GM23338 (cell line): ENCODE results near the gene YIPF2. TPM values are rescaled to one million over a fixed set of nuclear protein-coding genes. Genes with fewer than 3 reads are reported as not detected.

Experiments used
- ATAC-seq: fragments of 200-7000 bp; cut with Tn5 transposase; 3 replicates; pipeline ENCODE4 v1.9.1; 2020
- DNase-seq: peaks from one replicate; pipeline ENCODE4 v3.0.0-alpha.2; 2015; ENCODE audit warnings: low spot score
- H2AFZ ChIP-seq: fragments of 200-600 bp; sonication (generic); 2 replicates; pipeline ENCODE4 v1.8.0; 2016; ENCODE audit warnings: antibody characterized with exemption, mild to moderate bottlenecking, moderate library complexity
- H3F3A ChIP-seq: fragments of 200-600 bp; sonication (generic); replicated peaks from 2 replicates; pipeline ENCODE4 v1.8.0; 2017; ENCODE audit warnings: antibody characterized with exemption, mixed run types, low read depth
- H3K27ac ChIP-seq: fragments of 200-600 bp; sonication (generic); 2 replicates; pipeline ENCODE4 v1.6.1; 2016; ENCODE audit warnings: low read depth
- H3K27me3 ChIP-seq: fragments of 200-600 bp; sonication (generic); 2 replicates; pipeline ENCODE4 v1.8.0; 2016; ENCODE audit warnings: mild to moderate bottlenecking, mixed run types, moderate library complexity; ENCODE audit not compliant: insufficient read depth
- H3K36me3 ChIP-seq: fragments of 200-600 bp; sonication (generic); 2 replicates; pipeline ENCODE4 v1.8.0; 2016; ENCODE audit warnings: mild to moderate bottlenecking; ENCODE audit not compliant: insufficient read depth
- H3K4me1 ChIP-seq: fragments of 200-600 bp; sonication (generic); 2 replicates; pipeline ENCODE4 v1.8.0; 2016; ENCODE audit warnings: mild to moderate bottlenecking, moderate library complexity; ENCODE audit not compliant: insufficient read depth
- H3K4me2 ChIP-seq: fragments of 200-600 bp; sonication (generic); 2 replicates; pipeline ENCODE4 v1.7.1; 2017; ENCODE audit warnings: mixed run types
- H3K4me3 ChIP-seq: fragments of 200-600 bp; sonication (generic); 2 replicates; pipeline ENCODE4 v1.6.1; 2016; ENCODE audit warnings: mixed run types
- H3K79me2 ChIP-seq: fragments of 200-600 bp; sonication (generic); replicated peaks from 2 replicates; pipeline ENCODE4 v1.8.0; 2017; ENCODE audit warnings: mild to moderate bottlenecking; ENCODE audit not compliant: insufficient read depth
- H3K9me2 ChIP-seq: fragments of 200-600 bp; sonication (generic); 2 replicates; pipeline ENCODE4 v1.8.0; 2017; ENCODE audit not compliant: insufficient read depth
- H4K20me1 ChIP-seq: fragments of 200-600 bp; sonication (generic); replicated peaks from 2 replicates; pipeline ENCODE4 v1.8.0; 2017; ENCODE audit warnings: mild to moderate bottlenecking; ENCODE audit not compliant: insufficient read depth
- H3K27ac Mint-ChIP-seq: 2 replicates; pipeline ENCODE4 v1.8.0; 2020; ENCODE audit warnings: inconsistent platforms, mild to moderate bottlenecking, moderate library complexity, mixed read lengths
- H3K27me3 Mint-ChIP-seq: 3 replicates; pipeline ENCODE4 v1.8.0; 2022; ENCODE audit warnings: low read depth, mild to moderate bottlenecking, moderate library complexity, mixed read lengths, inconsistent platforms; ENCODE audit not compliant: insufficient read depth, poor library complexity
- H3K36me3 Mint-ChIP-seq: 3 replicates; pipeline ENCODE4 v1.8.0; 2021; ENCODE audit warnings: low read depth, mild to moderate bottlenecking, inconsistent platforms, moderate library complexity, mixed read lengths
- H3K4me1 Mint-ChIP-seq: 3 replicates; pipeline ENCODE4 v1.8.0; 2020; ENCODE audit warnings: mild to moderate bottlenecking, inconsistent platforms, mixed read lengths
- H3K4me3 Mint-ChIP-seq: 3 replicates; pipeline ENCODE4 v1.8.0; 2021; ENCODE audit warnings: moderate library complexity, mild to moderate bottlenecking, inconsistent platforms, mixed read lengths
- H3K9me3 Mint-ChIP-seq: 3 replicates; pipeline ENCODE4 v1.8.0; 2020; ENCODE audit warnings: moderate library complexity, mild to moderate bottlenecking, inconsistent platforms, mixed read lengths
- CREB1 ChIP-seq: fragments of 250-450 bp; sonication (Bioruptor Pico); IDR thresholded peaks from 2 replicates; pipeline ENCODE4 v1.5.0; 2020; ENCODE audit warnings: low read depth, mild to moderate bottlenecking, moderate library complexity
- EZH2phosphoT487 ChIP-seq: fragments of 200-600 bp; sonication (generic); IDR thresholded peaks from one replicate; pipeline ENCODE4 v1.8.1; 2018; ENCODE audit warnings: antibody characterized with exemption; ENCODE audit not compliant: unreplicated experiment
- JUNB ChIP-seq: IDR thresholded peaks from one replicate; pipeline ENCODE4 v1.6.1; 2016; ENCODE audit warnings: antibody characterized with exemption; ENCODE audit not compliant: unreplicated experiment
- NANOG ChIP-seq: IDR thresholded peaks from 2 replicates; pipeline ENCODE4 v1.6.1; 2016; ENCODE audit warnings: antibody characterized with exemption, borderline replicate concordance
- STAT1 ChIP-seq: IDR thresholded peaks from one replicate; pipeline ENCODE4 v1.6.1; 2016; ENCODE audit warnings: antibody characterized with exemption; ENCODE audit not compliant: unreplicated experiment
- ZNF114 ChIP-seq: fragments of 250-450 bp; sonication (Bioruptor Pico); IDR thresholded peaks from 2 replicates; pipeline ENCODE4 v1.5.0; 2020; ENCODE audit warnings: mild to moderate bottlenecking, moderate library complexity
- ZNF331 ChIP-seq: fragments of 250-450 bp; sonication (Bioruptor Pico); IDR thresholded peaks from 2 replicates; pipeline ENCODE4 v1.5.0; 2020; ENCODE audit warnings: low read depth, mild to moderate bottlenecking, moderate library complexity
- polyA plus RNA-seq: library from polyadenylated mRNA; unstranded; fragments of >200 nt; fragmentation: Nextera tagmentation; extraction: Ambion mirVana; gene quantifications from 2 replicates; pipeline ENCODE4 v1.2.1, GENCODE V29; 2016
- total RNA-seq: library from RNA; depleted of rRNA; stranded (reverse); fragments of >200 nt; shearing (Covaris generic); gene quantifications from 2 replicates; pipeline ENCODE4 v1.2.3, GENCODE V29; 2014
- TF ChIP-seq, protein P1 (sequence below): IDR thresholded peaks from one replicate; pipeline ENCODE4 v1.6.1; 2018; ENCODE audit warnings: antibody characterized with exemption; ENCODE audit not compliant: unreplicated experiment
- TF ChIP-seq, protein P2 (sequence below): fragments of 250-450 bp; sonication (Bioruptor Pico); IDR thresholded peaks from 2 replicates; pipeline ENCODE4 v1.5.0; 2020; ENCODE audit warnings: mild to moderate bottlenecking, moderate library complexity
- TF ChIP-seq, protein P3 (sequence below), 2 experiments: fragments of 200-600 bp in 1 of 2; sonication (generic) in 1 of 2; conservative IDR thresholded peaks; 2 replicates each; pipeline versions ENCODE4 v1.5.1 to v1.6.1; 2016 to 2017; ENCODE audit warnings: antibody characterized with exemption in 2 of 2, low read depth in 2 of 2, mild to moderate bottlenecking in 2 of 2, moderate library complexity in 1 of 2
- TF ChIP-seq, protein P4 (sequence below): IDR thresholded peaks from 2 replicates; pipeline ENCODE4 v1.6.1; 2016; ENCODE audit warnings: antibody characterized with exemption

The YIPF2 gene
- total and polyA plus RNA-seq, 2 experiments from 2014 or later = 36.3 to 63.7 TPM

DNA sequence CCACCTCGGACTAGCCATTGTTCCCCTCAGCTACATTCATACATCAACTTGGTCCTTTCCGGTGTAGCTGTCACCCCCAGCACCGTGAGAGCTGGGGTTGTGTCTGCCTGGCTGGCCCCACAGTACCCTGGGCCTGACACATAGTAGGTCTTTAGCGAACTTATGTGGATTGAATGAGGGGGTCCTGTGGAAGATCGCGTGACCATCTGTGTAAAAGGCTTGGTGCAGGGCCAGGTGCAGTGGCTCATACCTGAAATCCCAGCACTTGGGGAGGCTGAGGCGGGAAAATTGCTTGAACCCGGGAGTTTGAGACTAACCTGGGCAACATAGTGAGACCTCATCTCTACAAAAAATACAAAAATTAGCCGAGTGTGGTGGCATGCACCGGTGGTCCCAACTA lies 34.4 kb upstream of the YIPF2 start (continued):
- TF ChIP-seq, protein P1, sequence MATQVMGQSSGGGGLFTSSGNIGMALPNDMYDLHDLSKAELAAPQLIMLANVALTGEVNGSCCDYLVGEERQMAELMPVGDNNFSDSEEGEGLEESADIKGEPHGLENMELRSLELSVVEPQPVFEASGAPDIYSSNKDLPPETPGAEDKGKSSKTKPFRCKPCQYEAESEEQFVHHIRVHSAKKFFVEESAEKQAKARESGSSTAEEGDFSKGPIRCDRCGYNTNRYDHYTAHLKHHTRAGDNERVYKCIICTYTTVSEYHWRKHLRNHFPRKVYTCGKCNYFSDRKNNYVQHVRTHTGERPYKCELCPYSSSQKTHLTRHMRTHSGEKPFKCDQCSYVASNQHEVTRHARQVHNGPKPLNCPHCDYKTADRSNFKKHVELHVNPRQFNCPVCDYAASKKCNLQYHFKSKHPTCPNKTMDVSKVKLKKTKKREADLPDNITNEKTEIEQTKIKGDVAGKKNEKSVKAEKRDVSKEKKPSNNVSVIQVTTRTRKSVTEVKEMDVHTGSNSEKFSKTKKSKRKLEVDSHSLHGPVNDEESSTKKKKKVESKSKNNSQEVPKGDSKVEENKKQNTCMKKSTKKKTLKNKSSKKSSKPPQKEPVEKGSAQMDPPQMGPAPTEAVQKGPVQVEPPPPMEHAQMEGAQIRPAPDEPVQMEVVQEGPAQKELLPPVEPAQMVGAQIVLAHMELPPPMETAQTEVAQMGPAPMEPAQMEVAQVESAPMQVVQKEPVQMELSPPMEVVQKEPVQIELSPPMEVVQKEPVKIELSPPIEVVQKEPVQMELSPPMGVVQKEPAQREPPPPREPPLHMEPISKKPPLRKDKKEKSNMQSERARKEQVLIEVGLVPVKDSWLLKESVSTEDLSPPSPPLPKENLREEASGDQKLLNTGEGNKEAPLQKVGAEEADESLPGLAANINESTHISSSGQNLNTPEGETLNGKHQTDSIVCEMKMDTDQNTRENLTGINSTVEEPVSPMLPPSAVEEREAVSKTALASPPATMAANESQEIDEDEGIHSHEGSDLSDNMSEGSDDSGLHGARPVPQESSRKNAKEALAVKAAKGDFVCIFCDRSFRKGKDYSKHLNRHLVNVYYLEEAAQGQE = no peak
- TF ChIP-seq ZNF331 (CRISPR knock-in tag) = no peak

DNA sequence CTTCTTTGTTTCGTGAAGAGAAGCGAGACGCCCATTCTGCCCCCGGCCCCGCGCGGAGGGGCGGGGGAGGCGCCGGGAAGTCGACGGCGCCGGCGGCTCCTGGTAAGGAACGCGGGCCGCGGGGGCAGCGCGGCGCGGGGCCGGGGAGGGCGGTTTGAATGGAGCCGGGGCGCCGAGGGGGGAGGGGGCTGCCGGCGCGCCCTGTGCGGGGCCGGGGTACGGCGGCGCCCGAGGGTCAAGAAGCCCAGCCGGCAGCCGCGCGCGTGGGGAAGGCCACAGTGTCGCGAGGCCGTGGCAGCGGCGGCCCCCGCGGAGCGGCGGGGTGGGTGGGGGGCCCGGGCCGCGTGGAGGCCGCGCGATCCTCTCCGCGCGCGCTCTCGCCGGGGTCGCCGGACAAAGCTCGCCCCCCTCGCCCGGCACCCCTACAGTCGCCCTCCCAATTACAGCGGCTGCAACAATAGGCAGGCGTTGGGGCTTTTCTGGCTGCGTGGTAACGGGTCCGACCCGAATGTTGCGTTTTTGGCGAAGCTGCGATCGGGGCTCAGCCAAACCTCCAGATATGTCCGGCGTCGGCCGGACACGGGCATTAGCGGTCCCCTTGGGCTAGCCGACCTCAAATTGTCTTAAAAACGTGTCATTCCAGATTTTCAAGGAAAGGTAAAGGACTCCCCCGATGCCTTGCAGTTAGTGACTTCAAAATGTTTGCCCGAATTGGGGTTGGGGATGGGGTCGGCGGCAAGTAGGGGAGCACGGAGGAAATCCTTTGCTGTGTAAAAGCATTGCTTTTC lies 32.8 kb upstream of the YIPF2 start:
- H3K27me3 ChIP-seq = no peaks in the 10 kb centered on the region
- H3K9me3 Mint-ChIP-seq = no peaks in the 10 kb centered on the region
- no peaks in the 10 kb centered on the region; the same call in 1 of the 2 replicates for H3K36me3 ChIP-seq
- peaks cover 30% of the 10 kb centered on the region for H3K36me3 Mint-ChIP-seq
- peaks cover 22% of the 10 kb centered on the region; the same call in 1 of the 2 replicates for H3K4me1 ChIP-seq
- peak overlapping the region; percentile 95 for H3K27ac Mint-ChIP-seq
- no peaks in the 10 kb centered on the region for H3K9me2 ChIP-seq
- H3K4me2 ChIP-seq = peak overlapping the region; percentile 85
- 0 out of 2 replicates have a peak overlapping the region, but pooled peaks have one; percentile 9 for H2AFZ ChIP-seq
- peaks cover 27% of the 10 kb centered on the region for H3K4me1 Mint-ChIP-seq
- H3K27me3 Mint-ChIP-seq = peaks cover 8% of the 10 kb centered on the region
- peaks cover 50% of the 10 kb centered on the region for H3K79me2 ChIP-seq
- 0 out of 2 replicates have a peak, but pooled peaks cover 18% of the 10 kb centered on the region for H3F3A ChIP-seq
- H4K20me1 ChIP-seq = peaks cover 30% of the 10 kb centered on the region
- ATAC-seq (peak; percentile 32), DNase-seq (peak; percentile 76)
- peak overlapping the region; percentile 97 for H3K4me3 ChIP-seq
- H3K27ac ChIP-seq = peak overlapping the region; percentile 89
- H3K4me3 Mint-ChIP-seq = peak overlapping the region; percentile 91
- TF ChIP-seq JUNB (no peak), ZNF331 (CRISPR knock-in tag) (no peak), STAT1 (no peak), NANOG (no peak), EZH2phosphoT487 (no peak), ZNF114 (CRISPR knock-in tag) (no peak), CREB1 (no peak)
- TF ChIP-seq, protein P2, sequence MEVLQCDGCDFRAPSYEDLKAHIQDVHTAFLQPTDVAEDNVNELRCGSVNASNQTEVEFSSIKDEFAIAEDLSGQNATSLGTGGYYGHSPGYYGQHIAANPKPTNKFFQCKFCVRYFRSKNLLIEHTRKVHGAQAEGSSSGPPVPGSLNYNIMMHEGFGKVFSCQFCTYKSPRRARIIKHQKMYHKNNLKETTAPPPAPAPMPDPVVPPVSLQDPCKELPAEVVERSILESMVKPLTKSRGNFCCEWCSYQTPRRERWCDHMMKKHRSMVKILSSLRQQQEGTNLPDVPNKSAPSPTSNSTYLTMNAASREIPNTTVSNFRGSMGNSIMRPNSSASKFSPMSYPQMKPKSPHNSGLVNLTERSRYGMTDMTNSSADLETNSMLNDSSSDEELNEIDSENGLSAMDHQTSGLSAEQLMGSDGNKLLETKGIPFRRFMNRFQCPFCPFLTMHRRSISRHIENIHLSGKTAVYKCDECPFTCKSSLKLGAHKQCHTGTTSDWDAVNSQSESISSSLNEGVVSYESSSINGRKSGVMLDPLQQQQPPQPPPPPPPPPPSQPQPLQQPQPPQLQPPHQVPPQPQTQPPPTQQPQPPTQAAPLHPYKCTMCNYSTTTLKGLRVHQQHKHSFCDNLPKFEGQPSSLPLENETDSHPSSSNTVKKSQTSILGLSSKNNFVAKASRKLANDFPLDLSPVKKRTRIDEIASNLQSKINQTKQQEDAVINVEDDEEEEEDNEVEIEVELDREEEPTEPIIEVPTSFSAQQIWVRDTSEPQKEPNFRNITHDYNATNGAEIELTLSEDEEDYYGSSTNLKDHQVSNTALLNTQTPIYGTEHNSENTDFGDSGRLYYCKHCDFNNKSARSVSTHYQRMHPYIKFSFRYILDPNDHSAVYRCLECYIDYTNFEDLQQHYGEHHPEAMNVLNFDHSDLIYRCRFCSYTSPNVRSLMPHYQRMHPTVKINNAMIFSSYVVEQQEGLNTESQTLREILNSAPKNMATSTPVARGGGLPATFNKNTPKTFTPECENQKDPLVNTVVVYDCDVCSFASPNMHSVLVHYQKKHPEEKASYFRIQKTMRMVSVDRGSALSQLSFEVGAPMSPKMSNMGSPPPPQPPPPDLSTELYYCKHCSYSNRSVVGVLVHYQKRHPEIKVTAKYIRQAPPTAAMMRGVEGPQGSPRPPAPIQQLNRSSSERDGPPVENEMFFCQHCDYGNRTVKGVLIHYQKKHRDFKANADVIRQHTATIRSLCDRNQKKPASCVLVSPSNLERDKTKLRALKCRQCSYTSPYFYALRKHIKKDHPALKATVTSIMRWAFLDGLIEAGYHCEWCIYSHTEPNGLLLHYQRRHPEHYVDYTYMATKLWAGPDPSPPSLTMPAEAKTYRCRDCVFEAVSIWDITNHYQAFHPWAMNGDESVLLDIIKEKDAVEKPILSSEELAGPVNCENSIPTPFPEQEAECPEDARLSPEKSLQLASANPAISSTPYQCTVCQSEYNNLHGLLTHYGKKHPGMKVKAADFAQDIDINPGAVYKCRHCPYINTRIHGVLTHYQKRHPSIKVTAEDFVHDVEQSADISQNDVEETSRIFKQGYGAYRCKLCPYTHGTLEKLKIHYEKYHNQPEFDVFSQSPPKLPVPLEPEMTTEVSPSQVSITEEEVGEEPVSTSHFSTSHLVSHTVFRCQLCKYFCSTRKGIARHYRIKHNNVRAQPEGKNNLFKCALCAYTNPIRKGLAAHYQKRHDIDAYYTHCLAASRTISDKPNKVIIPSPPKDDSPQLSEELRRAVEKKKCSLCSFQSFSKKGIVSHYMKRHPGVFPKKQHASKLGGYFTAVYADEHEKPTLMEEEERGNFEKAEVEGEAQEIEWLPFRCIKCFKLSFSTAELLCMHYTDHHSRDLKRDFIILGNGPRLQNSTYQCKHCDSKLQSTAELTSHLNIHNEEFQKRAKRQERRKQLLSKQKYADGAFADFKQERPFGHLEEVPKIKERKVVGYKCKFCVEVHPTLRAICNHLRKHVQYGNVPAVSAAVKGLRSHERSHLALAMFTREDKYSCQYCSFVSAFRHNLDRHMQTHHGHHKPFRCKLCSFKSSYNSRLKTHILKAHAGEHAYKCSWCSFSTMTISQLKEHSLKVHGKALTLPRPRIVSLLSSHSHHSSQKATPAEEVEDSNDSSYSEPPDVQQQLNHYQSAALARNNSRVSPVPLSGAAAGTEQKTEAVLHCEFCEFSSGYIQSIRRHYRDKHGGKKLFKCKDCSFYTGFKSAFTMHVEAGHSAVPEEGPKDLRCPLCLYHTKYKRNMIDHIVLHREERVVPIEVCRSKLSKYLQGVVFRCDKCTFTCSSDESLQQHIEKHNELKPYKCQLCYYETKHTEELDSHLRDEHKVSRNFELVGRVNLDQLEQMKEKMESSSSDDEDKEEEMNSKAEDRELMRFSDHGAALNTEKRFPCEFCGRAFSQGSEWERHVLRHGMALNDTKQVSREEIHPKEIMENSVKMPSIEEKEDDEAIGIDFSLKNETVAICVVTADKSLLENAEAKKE = no peak
- TF ChIP-seq, protein P3, sequence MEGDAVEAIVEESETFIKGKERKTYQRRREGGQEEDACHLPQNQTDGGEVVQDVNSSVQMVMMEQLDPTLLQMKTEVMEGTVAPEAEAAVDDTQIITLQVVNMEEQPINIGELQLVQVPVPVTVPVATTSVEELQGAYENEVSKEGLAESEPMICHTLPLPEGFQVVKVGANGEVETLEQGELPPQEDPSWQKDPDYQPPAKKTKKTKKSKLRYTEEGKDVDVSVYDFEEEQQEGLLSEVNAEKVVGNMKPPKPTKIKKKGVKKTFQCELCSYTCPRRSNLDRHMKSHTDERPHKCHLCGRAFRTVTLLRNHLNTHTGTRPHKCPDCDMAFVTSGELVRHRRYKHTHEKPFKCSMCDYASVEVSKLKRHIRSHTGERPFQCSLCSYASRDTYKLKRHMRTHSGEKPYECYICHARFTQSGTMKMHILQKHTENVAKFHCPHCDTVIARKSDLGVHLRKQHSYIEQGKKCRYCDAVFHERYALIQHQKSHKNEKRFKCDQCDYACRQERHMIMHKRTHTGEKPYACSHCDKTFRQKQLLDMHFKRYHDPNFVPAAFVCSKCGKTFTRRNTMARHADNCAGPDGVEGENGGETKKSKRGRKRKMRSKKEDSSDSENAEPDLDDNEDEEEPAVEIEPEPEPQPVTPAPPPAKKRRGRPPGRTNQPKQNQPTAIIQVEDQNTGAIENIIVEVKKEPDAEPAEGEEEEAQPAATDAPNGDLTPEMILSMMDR (conservative IDR thresholded peaks at IDR 0.05; ENCODE audit: low read depth in 2 of 2) = no peak
- TF ChIP-seq, protein P4, sequence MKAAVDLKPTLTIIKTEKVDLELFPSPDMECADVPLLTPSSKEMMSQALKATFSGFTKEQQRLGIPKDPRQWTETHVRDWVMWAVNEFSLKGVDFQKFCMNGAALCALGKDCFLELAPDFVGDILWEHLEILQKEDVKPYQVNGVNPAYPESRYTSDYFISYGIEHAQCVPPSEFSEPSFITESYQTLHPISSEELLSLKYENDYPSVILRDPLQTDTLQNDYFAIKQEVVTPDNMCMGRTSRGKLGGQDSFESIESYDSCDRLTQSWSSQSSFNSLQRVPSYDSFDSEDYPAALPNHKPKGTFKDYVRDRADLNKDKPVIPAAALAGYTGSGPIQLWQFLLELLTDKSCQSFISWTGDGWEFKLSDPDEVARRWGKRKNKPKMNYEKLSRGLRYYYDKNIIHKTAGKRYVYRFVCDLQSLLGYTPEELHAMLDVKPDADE = no peak
